Stimulated activated CD4-positive, alpha-beta T cell treated with anti-CD3 and anti-CD28 coated beads, Interleukin-15, amount 100 ng/mL, for 24 hours (primary cell): ENCODE results near the gene POLR1B.
"Not testable (repeated sequence)": the region's sequence is repeated elsewhere in the genome, so short reads cannot be mapped to it uniquely, and the experiment has no call there.

ENCODE experiments used
- DNase-seq: peaks from one replicate; pipeline ENCODE4 v3.0.0-alpha.2; 2020

Gene POLR1B

GRCh38 chr2:112604952-112605351, 62.7 kb downstream of the POLR1B start:
- DNase-seq = no peak

GRCh38 chr2:112605926-112606325, 63.7 kb downstream of the POLR1B start:
- no peak for DNase-seq

GRCh38 chr2:112606547-112606946, 64.3 kb downstream of the POLR1B start:
- DNase-seq = no peak

- DNase-seq = no peak
Observed at GRCh38 chr2:112607680-112608438, 65.6 kb downstream of the POLR1B start.

- not testable (repeated sequence) for DNase-seq
Observed at GRCh38 chr2:112609320-112609719, 67.1 kb downstream of the POLR1B start.

- DNase-seq = not testable (repeated sequence)
Observed at GRCh38 chr2:112612283-112612682, 70.0 kb downstream of the POLR1B start.

- no peak for DNase-seq
Observed at GRCh38 chr2:112614201-112614840, 72.1 kb downstream of the POLR1B start.

- DNase-seq = no peak
Observed at GRCh38 chr2:112615051-112615450, 72.8 kb downstream of the POLR1B start.

- not testable (repeated sequence) for DNase-seq
Observed at GRCh38 chr2:112615798-112616197, 73.5 kb downstream of the POLR1B start.

- no peak for DNase-seq
Observed at GRCh38 chr2:112618383-112618782, 76.1 kb downstream of the POLR1B start.

- DNase-seq = no peak
Observed at GRCh38 chr2:112621790-112622527, 79.7 kb downstream of the POLR1B start.

GRCh38 chr2:112622528-112622849, 80.2 kb downstream of the POLR1B start:
- no peak for DNase-seq

- peak; percentile 85 for DNase-seq
Observed at GRCh38 chr2:112623913-112624777, 81.9 kb downstream of the POLR1B start.

- no peak for DNase-seq
Observed at GRCh38 chr2:112625474-112626114, 83.3 kb downstream of the POLR1B start.

- peak; percentile 74 for DNase-seq
Observed at GRCh38 chr2:112626604-112627059, 84.4 kb downstream of the POLR1B start.
